Forelimb muscle (tissue), 1 donor: ENCODE measurements around the gene RNF227. TPM values are rescaled to one million over a fixed set of nuclear protein-coding genes. Genes with fewer than 3 reads are reported as not detected.
A peak's percentile ranks its signal among the peaks of the same experiment; 100 is the strongest.

ENCODE experiments used
- DNase-seq: peaks from one replicate; pipeline ENCODE4 v3.0.0-alpha.2; 2013; ENCODE audit warnings: low read depth
- polyA plus RNA-seq: library from polyadenylated mRNA; unstranded; fragments of 120-200 nt; gene quantifications from one replicate; pipeline ENCODE4 v1.2.1, GENCODE V29; 2013; ENCODE audit not compliant: insufficient read length

RNF227 gene
- polyA plus RNA-seq, 1 donor = 2.5 TPM

- DNase-seq = no peak
Measured at GRCh38 chr17:7889166-7889955, 26.7 kb downstream of the RNF227 start.

GRCh38 chr17:7888184-7888920 is 27.7 kb downstream of the RNF227 start, which contains the start of gene CHD3:
Gene CHD3, plus strand, starts transcription at chr17:7888789. Its CDS starts 212 bp downstream, at chr17:7889001.
- DNase-seq = no peak

GRCh38 chr17:7887482-7888183 is 28.5 kb downstream of the RNF227 start:
- DNase-seq = peak; percentile 94

GRCh38 chr17:7887038-7887481 is 29.0 kb downstream of the RNF227 start:
- no peak for DNase-seq

- DNase-seq = no peak
Measured at GRCh38 chr17:7886227-7887037, 29.7 kb downstream of the RNF227 start.

- DNase-seq = no peak
Measured at GRCh38 chr17:7885367-7886226, 30.5 kb downstream of the RNF227 start.

GRCh38 chr17:7884581-7885366 is 31.3 kb downstream of the RNF227 start:
- no peak for DNase-seq

- DNase-seq = no peak
Measured at GRCh38 chr17:7883781-7884386, 32.2 kb downstream of the RNF227 start.

- no peak for DNase-seq
Measured at GRCh38 chr17:7882629-7883028, 33.5 kb downstream of the RNF227 start.

GRCh38 chr17:7882068-7882467 is 34.0 kb downstream of the RNF227 start:
- no peak for DNase-seq

GRCh38 chr17:7881276-7882054 is 34.6 kb downstream of the RNF227 start:
- no peak for DNase-seq

- DNase-seq = no peak
Measured at GRCh38 chr17:7880076-7880868, 35.8 kb downstream of the RNF227 start.

GRCh38 chr17:7878234-7878633 is 37.9 kb downstream of the RNF227 start:
- DNase-seq = no peak

GRCh38 chr17:7875804-7876370 is 40.2 kb downstream of the RNF227 start:
- DNase-seq = no peak

GRCh38 chr17:7873051-7873450 is 43.0 kb downstream of the RNF227 start:
- no peak for DNase-seq

- DNase-seq = no peak
Measured at GRCh38 chr17:7867881-7868329, 48.2 kb downstream of the RNF227 start.
